HepG2 (cell line): ENCODE results near the gene ECPAS. TPM values are rescaled to one million over a fixed set of nuclear protein-coding genes. Genes with fewer than 3 reads are reported as not detected.

Source experiments
- ATRX ChIP-seq: sonication (generic); formaldehyde crosslinking; IDR thresholded peaks from 2 replicates; pipeline ENCODE4 v1.4.0; 2020; ENCODE audit warnings: missing genetic modification reagents, borderline replicate concordance
- BHLHE40 ChIP-seq: IDR thresholded peaks from 2 replicates; pipeline ENCODE4 v1.6.1; 2011; ENCODE audit warnings: low read length, improper control_type of control experiment
- FOXO1 ChIP-seq: sonication (generic); formaldehyde crosslinking; IDR thresholded peaks from 2 replicates; pipeline ENCODE4 v1.4.0; 2020; ENCODE audit warnings: missing genetic modification reagents
- HNF1B ChIP-seq: sonication (generic); formaldehyde crosslinking; IDR thresholded peaks from 2 replicates; pipeline ENCODE4 v1.5.1; 2020; ENCODE audit warnings: mild to moderate bottlenecking, moderate library complexity, missing genetic modification reagents
- KLF13 ChIP-seq: sonication (generic); formaldehyde crosslinking; IDR thresholded peaks from 2 replicates; pipeline ENCODE4 v1.4.0; 2020; ENCODE audit warnings: mild to moderate bottlenecking, missing genetic modification reagents
- KLF9 ChIP-seq: IDR thresholded peaks from 2 replicates; pipeline ENCODE4 v1.6.1; 2016; ENCODE audit warnings: low read depth
- KMT2A ChIP-seq: sonication (generic); formaldehyde crosslinking; IDR thresholded peaks from 2 replicates; pipeline ENCODE4 v1.4.0; 2020; ENCODE audit warnings: missing genetic modification reagents
- MYPOP ChIP-seq: sonication (generic); formaldehyde crosslinking; IDR thresholded peaks from 2 replicates; pipeline ENCODE4 v1.8.1; 2023; ENCODE audit warnings: mild to moderate bottlenecking, moderate library complexity, missing genetic modification reagents
- PAWR ChIP-seq: sonication (generic); formaldehyde crosslinking; IDR thresholded peaks from 2 replicates; pipeline ENCODE4 v1.4.0; 2020; ENCODE audit warnings: missing genetic modification reagents, mild to moderate bottlenecking, borderline replicate concordance
- POLR2AphosphoS5 ChIP-seq: IDR thresholded peaks from 2 replicates; pipeline ENCODE4 v1.6.1; 2012; ENCODE audit warnings: low read depth, low read length
- RFX1 ChIP-seq: fragments of 450-650 bp; IDR thresholded peaks from 2 replicates; pipeline ENCODE4 v1.6.1; 2017
- SIN3A ChIP-seq: IDR thresholded peaks from 2 replicates; pipeline ENCODE4 v1.6.1; 2011; ENCODE audit warnings: low read depth, mild to moderate bottlenecking, control low read depth, low read length, borderline replicate concordance
- THYN1 ChIP-seq: sonication (generic); formaldehyde crosslinking; IDR thresholded peaks from 2 replicates; pipeline ENCODE4 v1.8.1; 2023; ENCODE audit warnings: low read depth, mild to moderate bottlenecking, moderate library complexity, missing genetic modification reagents, borderline replicate concordance
- TIGD3 ChIP-seq: sonication (generic); formaldehyde crosslinking; IDR thresholded peaks from 2 replicates; pipeline ENCODE4 v1.5.1; 2020; ENCODE audit warnings: mild to moderate bottlenecking, missing genetic modification reagents, borderline replicate concordance
- U2AF2 ChIP-seq: fragments of 200-400 bp; formaldehyde crosslinking; IDR thresholded peaks from 2 replicates; pipeline ENCODE4 v1.6.1; 2017; ENCODE audit warnings: low read depth, mild to moderate bottlenecking, low read length
- XBP1 ChIP-seq: sonication (generic); formaldehyde crosslinking; IDR thresholded peaks from 2 replicates; pipeline ENCODE4 v1.5.0; 2020; ENCODE audit warnings: missing genetic modification reagents
- ZBTB14 ChIP-seq: sonication (generic); formaldehyde crosslinking; IDR thresholded peaks from 2 replicates; pipeline ENCODE4 v1.4.0; 2020; ENCODE audit warnings: missing genetic modification reagents
- ZMAT3 ChIP-seq: sonication (generic); formaldehyde crosslinking; conservative IDR thresholded peaks from 2 replicates; pipeline ENCODE4 v1.7.0; 2021; ENCODE audit warnings: missing genetic modification reagents
- ZMYM2 ChIP-seq: sonication (generic); formaldehyde crosslinking; IDR thresholded peaks from 2 replicates; pipeline ENCODE4 v1.8.0; 2022; ENCODE audit warnings: mild to moderate bottlenecking, missing genetic modification reagents
- ZNF792 ChIP-seq: IDR thresholded peaks from 2 replicates; pipeline ENCODE4 v1.6.1; 2016
- ZNF839 ChIP-seq: sonication (generic); formaldehyde crosslinking; IDR thresholded peaks from 2 replicates; pipeline ENCODE4 v1.4.0; 2020; ENCODE audit warnings: missing genetic modification reagents, mild to moderate bottlenecking, borderline replicate concordance
- polyA plus RNA-seq, 8 experiments: library from polyadenylated mRNA; depleted of rRNA in 3 of 8; stranded (reverse) in 7 of 8; unstranded in 1 of 8; fragments of >200 nt; fragmentation: Illumina TruSeq in 4 of 8; extraction: Trizol in 4 of 8; gene quantifications; 2 replicates each; pipeline versions ENCODE4 v1.2.1 to v1.2.3, GENCODE V29; 2011 to 2016; ENCODE audit warnings: low read depth in 4 of 8, missing spikeins in 1 of 8, mixed read lengths in 1 of 8; ENCODE audit not compliant: insufficient read depth in 1 of 8
- total RNA-seq, 5 experiments: library from RNA; depleted of rRNA; stranded (reverse); fragments of >200 nt; fragmentation: Illumina TruSeq; extraction: Trizol; gene quantifications; 2 replicates each; pipeline ENCODE4 v1.2.3, GENCODE V29; 2016; ENCODE audit warnings: low read depth in 1 of 5
- TF ChIP-seq, protein P1 (sequence below): sonication (generic); formaldehyde crosslinking; IDR thresholded peaks from 2 replicates; pipeline ENCODE4 v1.8.0; 2022; ENCODE audit warnings: low read depth, missing genetic modification reagents
- TF ChIP-seq, protein P2 (sequence below): sonication (generic); formaldehyde crosslinking; IDR thresholded peaks from 2 replicates; pipeline ENCODE4 v1.8.0; 2022; ENCODE audit warnings: mild to moderate bottlenecking, missing genetic modification reagents
- TF ChIP-seq, protein P3 (sequence below): sonication (generic); formaldehyde crosslinking; IDR thresholded peaks from 2 replicates; pipeline ENCODE4 v1.4.0; 2020; ENCODE audit warnings: missing genetic modification reagents

Gene ECPAS
- total and polyA plus RNA-seq, 2 of the 13 experiments (the other 11 are each of a cell fraction or from before 2014, with no cell fraction given), result 35.3 to 58.0 TPM

- TF ChIP-seq ZMAT3 (CRISPR knock-in tag), result no peak
- TF ChIP-seq ZBTB14 (CRISPR knock-in tag), result no peak
- no peak for TF ChIP-seq ZNF839
- no peak for TF ChIP-seq U2AF2
- no peak for TF ChIP-seq KLF13 (CRISPR knock-in tag)
- TF ChIP-seq PAWR (CRISPR knock-in tag), result no peak
- TF ChIP-seq KLF9 (CRISPR knock-in tag), result no peak
- no peak for TF ChIP-seq ATRX (CRISPR knock-in tag)
- TF ChIP-seq ZMYM2 (CRISPR knock-in tag), result no peak
- TF ChIP-seq, protein P1, sequence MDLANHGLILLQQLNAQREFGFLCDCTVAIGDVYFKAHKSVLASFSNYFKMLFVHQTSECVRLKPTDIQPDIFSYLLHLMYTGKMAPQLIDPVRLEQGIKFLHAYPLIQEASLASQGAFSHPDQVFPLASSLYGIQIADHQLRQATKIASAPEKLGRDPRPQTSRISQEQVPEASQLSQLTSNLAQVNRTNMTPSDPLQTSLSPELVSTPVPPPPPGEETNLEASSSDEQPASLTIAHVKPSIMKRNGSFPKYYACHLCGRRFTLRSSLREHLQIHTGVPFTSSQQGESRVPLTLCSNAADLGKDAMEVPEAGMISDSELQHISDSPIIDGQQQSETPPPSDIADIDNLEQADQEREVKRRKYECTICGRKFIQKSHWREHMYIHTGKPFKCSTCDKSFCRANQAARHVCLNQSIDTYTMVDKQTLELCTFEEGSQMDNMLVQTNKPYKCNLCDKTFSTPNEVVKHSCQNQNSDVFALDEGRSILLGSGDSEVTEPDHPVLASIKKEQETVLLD, result no peak
- no peak; the same call in 1 of the 2 replicates for TF ChIP-seq MYPOP (CRISPR knock-in tag)
- no peak for TF ChIP-seq POLR2AphosphoS5
- no peak for TF ChIP-seq THYN1 (CRISPR knock-in tag)
- TF ChIP-seq ZNF792, result no peak
- TF ChIP-seq, protein P2, sequence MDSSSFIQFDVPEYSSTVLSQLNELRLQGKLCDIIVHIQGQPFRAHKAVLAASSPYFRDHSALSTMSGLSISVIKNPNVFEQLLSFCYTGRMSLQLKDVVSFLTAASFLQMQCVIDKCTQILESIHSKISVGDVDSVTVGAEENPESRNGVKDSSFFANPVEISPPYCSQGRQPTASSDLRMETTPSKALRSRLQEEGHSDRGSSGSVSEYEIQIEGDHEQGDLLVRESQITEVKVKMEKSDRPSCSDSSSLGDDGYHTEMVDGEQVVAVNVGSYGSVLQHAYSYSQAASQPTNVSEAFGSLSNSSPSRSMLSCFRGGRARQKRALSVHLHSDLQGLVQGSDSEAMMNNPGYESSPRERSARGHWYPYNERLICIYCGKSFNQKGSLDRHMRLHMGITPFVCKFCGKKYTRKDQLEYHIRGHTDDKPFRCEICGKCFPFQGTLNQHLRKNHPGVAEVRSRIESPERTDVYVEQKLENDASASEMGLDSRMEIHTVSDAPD (CRISPR knock-in tag), result no peak
- TF ChIP-seq BHLHE40, result no peak
- TF ChIP-seq, protein P3, sequence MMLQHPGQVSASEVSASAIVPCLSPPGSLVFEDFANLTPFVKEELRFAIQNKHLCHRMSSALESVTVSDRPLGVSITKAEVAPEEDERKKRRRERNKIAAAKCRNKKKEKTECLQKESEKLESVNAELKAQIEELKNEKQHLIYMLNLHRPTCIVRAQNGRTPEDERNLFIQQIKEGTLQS (CRISPR knock-in tag), result no peak
- no peak for TF ChIP-seq SIN3A
- no peak for TF ChIP-seq HNF1B (CRISPR knock-in tag)
- no peak for TF ChIP-seq KMT2A (CRISPR knock-in tag)
- peak; percentile 72; the same call in 1 of the 2 replicates for TF ChIP-seq FOXO1 (CRISPR knock-in tag)
- TF ChIP-seq XBP1 (CRISPR knock-in tag), result no peak
- TF ChIP-seq RFX1, result no peak
- TF ChIP-seq TIGD3 (CRISPR knock-in tag), result no peak
Measured at GRCh38 chr9:111349766-111350165, 134.4 kb downstream of the ECPAS start (continued).
